Endodermal cell (in vitro differentiated cells): Measurements from ENCODE around the gene NDUFAF8. TPM values are rescaled to one million over a fixed set of nuclear protein-coding genes. Genes with fewer than 3 reads are reported as not detected.

ENCODE experiments used
- DNase-seq: peaks from one replicate; pipeline ENCODE4 v3.0.0-alpha.2; 2017
- H3K27ac ChIP-seq: 2 replicates; pipeline ENCODE4 v1.5.1; 2013; ENCODE audit warnings: mild to moderate bottlenecking, low read depth, low read length, moderate library complexity
- H3K27me3 ChIP-seq: 2 replicates; pipeline ENCODE4 v1.6.1; 2013; ENCODE audit warnings: mild to moderate bottlenecking, low read length, moderate library complexity; ENCODE audit not compliant: insufficient read depth, control insufficient read depth, poor library complexity, severe bottlenecking
- H3K36me3 ChIP-seq: 2 replicates; pipeline ENCODE4 v1.7.0; 2013; ENCODE audit warnings: mild to moderate bottlenecking, low read length, moderate library complexity; ENCODE audit not compliant: control insufficient read depth, insufficient read depth
- H3K4me1 ChIP-seq: one replicate; pipeline ENCODE4 v1.7.0; 2013; ENCODE audit warnings: low read length; ENCODE audit not compliant: control insufficient read depth, insufficient read depth
- H3K4me3 ChIP-seq: 2 replicates; pipeline ENCODE4 v1.5.1; 2013; ENCODE audit warnings: mild to moderate bottlenecking, low read length, moderate library complexity
- H3K9ac ChIP-seq: 2 replicates; pipeline ENCODE4 v1.6.1; 2013; ENCODE audit warnings: mild to moderate bottlenecking, low read length, moderate library complexity; ENCODE audit not compliant: poor library complexity, severe bottlenecking; ENCODE audit errors: extremely low read depth
- H3K9me3 ChIP-seq: 2 replicates; pipeline ENCODE4 v1.6.1; 2013; ENCODE audit warnings: mild to moderate bottlenecking, low read length, moderate library complexity; ENCODE audit not compliant: control insufficient read depth
- H3K27ac Mint-ChIP-seq: 2 replicates; pipeline ENCODE4 v1.8.0; 2020; ENCODE audit warnings: mixed read lengths
- H3K27me3 Mint-ChIP-seq: 2 replicates; pipeline ENCODE4 v1.8.0; 2021; ENCODE audit warnings: mild to moderate bottlenecking, mixed read lengths; ENCODE audit not compliant: insufficient read depth
- H3K36me3 Mint-ChIP-seq: 2 replicates; pipeline ENCODE4 v1.8.0; 2020; ENCODE audit warnings: low read depth, mixed read lengths
- H3K4me1 Mint-ChIP-seq: 2 replicates; pipeline ENCODE4 v1.8.0; 2020; ENCODE audit warnings: mixed read lengths
- H3K4me3 Mint-ChIP-seq: 2 replicates; pipeline ENCODE4 v1.8.0; 2020; ENCODE audit warnings: mild to moderate bottlenecking, moderate library complexity, mixed read lengths
- H3K9me3 Mint-ChIP-seq: 2 replicates; pipeline ENCODE4 v1.8.0; 2020; ENCODE audit warnings: mild to moderate bottlenecking, mixed read lengths
- CTCF ChIP-seq: fragments of 200-600 bp; sonication (generic); conservative IDR thresholded peaks from 2 replicates; pipeline ENCODE4 v1.5.0; 2021; ENCODE audit warnings: antibody characterized with exemption, mild to moderate bottlenecking
- WGBS, 2 experiments: methylation state at CpG; one replicate each; pipeline versions ENCODE4 v1.1.5 to v1.1.7; 2013; ENCODE audit warnings: missing lambda C conversion rate in 2 of 2, mixed read lengths in 1 of 2; ENCODE audit not compliant: insufficient coverage in 1 of 2, insufficient read length in 1 of 2; 5-methylcytosine and 5-hydroxymethylcytosine counted together
- total RNA-seq, 2 donors: library from RNA; stranded (reverse); fragmentation: NEBNext Ultra II Directional in 1 of 2; extraction: Animal tissue kit (Norgen Biotek cat#: 25700) in 1 of 2; gene quantifications; 2 replicates in 1 of 2; 3 replicates in 1 of 2; pipeline ENCODE4 v1.2.1, GENCODE V29; 2021

The NDUFAF8 gene
- total RNA-seq, 2 donors from 2014 or later = 42.7 to 48.7 TPM

DNA sequence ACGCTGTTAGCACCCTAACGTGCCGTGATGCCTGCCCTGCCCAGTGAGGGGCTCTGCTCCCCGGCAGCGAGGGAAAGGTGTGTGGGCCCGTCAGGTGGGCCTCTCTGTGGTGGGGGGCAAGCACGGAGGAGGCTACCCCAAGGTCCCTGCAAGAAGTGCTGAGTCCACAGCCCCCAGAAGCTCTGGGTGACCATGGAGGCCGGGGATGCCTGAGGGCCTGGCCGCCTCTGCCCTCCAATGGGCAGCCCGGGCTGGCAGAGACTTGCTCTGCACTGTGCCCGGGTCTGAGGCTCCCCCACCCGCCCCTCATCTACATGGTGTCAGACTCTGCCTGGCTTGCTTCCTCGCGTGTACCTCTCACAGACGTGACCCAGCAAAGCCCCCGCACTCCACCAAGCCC lies 43.8 kb downstream of the NDUFAF8 start:
- Mint-ChIP-seq H3K36me3 (peaks cover 30% of the 10 kb centered on the region), H3K4me1 (no peaks in the 10 kb centered on the region), H3K27me3 (no peaks in the 10 kb centered on the region), H3K27ac (peak overlapping the region; percentile 48), H3K4me3 (no peak overlapping the region), H3K9me3 (no peaks in the 10 kb centered on the region)
- Histone ChIP-seq H3K9ac (no peak overlapping the region), H3K4me3 (no peak overlapping the region), H3K4me1 (no peaks in the 10 kb centered on the region), H3K27ac (no peak overlapping the region), H3K36me3 (peaks cover 8% of the 10 kb centered on the region), H3K27me3 (no peaks in the 10 kb centered on the region), H3K9me3 (no peaks in the 10 kb centered on the region)
- 94 to 97% methylated on average over 14 to 16 of the region's 16 CpGs for WGBS, 2 experiments
- TF ChIP-seq CTCF = no peak
- DNase-seq = no peak

DNA sequence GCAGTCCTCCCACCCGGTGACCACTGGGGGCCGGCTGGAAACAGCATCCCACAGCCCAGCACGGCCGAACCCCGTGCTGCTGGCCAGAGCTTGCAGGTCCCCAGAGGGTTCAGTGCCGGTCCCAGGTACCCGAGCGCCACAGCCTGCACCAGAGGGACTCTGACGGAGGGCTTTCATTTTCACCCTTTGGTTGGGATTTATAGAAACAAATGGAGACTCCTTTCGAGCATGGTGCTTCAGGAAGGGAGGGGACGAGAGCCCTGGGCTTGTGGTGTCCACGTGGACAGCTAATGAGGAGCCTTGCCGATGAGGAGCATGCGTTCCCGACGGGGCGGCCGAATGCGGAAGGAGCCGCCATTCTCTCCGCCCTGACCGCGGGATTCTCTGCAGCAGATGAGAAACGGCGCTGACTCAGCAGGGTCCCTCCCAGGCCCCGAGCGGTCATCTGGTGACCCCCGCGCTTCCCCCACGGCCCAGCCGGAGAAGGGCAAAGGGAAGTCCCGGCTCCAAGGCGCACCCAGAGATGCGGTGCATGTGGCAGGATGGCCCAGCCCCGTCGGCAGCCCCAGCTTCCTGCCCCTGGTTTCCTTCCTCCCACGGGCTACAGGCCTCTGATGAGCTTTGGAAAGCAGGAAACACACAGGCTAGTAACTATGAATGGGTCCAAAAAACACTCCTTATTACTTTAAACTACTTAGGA lies 46.2 kb downstream of the NDUFAF8 start:
- H3K9me3 ChIP-seq = no peaks in the 10 kb centered on the region
- peak overlapping the region; percentile 60 for H3K27ac ChIP-seq
- Mint-ChIP-seq H3K9me3 (no peaks in the 10 kb centered on the region), H3K4me3 (no peak overlapping the region), H3K36me3 (peaks cover 35% of the 10 kb centered on the region), H3K27me3 (no peaks in the 10 kb centered on the region), H3K27ac (no peak overlapping the region), H3K4me1 (no peaks in the 10 kb centered on the region)
- TF ChIP-seq CTCF = no peak
- peaks cover 14% of the 10 kb centered on the region for H3K36me3 ChIP-seq
- H3K9ac ChIP-seq = no peak overlapping the region
- H3K4me1 ChIP-seq = no peaks in the 10 kb centered on the region
- no peak for DNase-seq
- no peaks in the 10 kb centered on the region for H3K27me3 ChIP-seq
- 81 to 93% methylated on average over 24 to 37 of the region's 37 CpGs for WGBS, 2 experiments
- H3K4me3 ChIP-seq = no peak overlapping the region

GRCh38 chr17:81285894-81286293 lies 46.8 kb downstream of the NDUFAF8 start:
- no peaks in the 10 kb centered on the region for H3K27me3 ChIP-seq
- DNase-seq = no peak
- no peak overlapping the region for H3K27ac ChIP-seq
- Mint-ChIP-seq H3K27me3 (no peaks in the 10 kb centered on the region), H3K4me3 (no peak overlapping the region), H3K4me1 (no peaks in the 10 kb centered on the region), H3K9me3 (no peaks in the 10 kb centered on the region), H3K27ac (peak overlapping the region; percentile 26), H3K36me3 (peaks cover 36% of the 10 kb centered on the region)
- no peak overlapping the region for H3K9ac ChIP-seq
- 89 to 94% methylated on average over 8 to 12 of the region's 12 CpGs for WGBS, 2 experiments
- peaks cover 14% of the 10 kb centered on the region for H3K36me3 ChIP-seq
- no peak for TF ChIP-seq CTCF
- H3K4me3 ChIP-seq = no peak overlapping the region
- no peaks in the 10 kb centered on the region for H3K4me1 ChIP-seq
- H3K9me3 ChIP-seq = no peaks in the 10 kb centered on the region
